ENCODE data around the gene BMPR1B.

DNA sequence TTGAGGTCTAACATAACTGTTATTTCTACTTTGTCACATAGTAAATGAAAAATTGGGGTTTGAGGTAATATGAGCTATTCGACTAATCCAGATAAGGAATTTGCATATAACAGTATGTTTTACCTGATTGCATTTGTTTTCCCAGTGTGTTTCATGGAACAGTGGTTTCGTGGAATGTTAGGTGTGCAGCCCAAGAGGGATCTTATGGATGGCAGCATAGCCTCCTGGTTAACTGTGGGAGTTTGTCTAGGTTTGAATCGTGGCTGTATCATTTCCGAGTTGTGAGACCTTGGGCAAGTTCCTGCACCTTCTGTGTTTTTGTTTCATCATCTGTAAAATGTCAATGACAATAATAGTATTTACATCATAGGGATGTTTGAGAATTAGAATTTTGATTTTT, 7.9 kb downstream of the BMPR1B start:
- TF ChIP-seq, protein P1, sequence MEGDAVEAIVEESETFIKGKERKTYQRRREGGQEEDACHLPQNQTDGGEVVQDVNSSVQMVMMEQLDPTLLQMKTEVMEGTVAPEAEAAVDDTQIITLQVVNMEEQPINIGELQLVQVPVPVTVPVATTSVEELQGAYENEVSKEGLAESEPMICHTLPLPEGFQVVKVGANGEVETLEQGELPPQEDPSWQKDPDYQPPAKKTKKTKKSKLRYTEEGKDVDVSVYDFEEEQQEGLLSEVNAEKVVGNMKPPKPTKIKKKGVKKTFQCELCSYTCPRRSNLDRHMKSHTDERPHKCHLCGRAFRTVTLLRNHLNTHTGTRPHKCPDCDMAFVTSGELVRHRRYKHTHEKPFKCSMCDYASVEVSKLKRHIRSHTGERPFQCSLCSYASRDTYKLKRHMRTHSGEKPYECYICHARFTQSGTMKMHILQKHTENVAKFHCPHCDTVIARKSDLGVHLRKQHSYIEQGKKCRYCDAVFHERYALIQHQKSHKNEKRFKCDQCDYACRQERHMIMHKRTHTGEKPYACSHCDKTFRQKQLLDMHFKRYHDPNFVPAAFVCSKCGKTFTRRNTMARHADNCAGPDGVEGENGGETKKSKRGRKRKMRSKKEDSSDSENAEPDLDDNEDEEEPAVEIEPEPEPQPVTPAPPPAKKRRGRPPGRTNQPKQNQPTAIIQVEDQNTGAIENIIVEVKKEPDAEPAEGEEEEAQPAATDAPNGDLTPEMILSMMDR (conservative IDR thresholded peaks at IDR 0.05; ENCODE audit: low read depth, low read length) = no peak
- no peak for TF ChIP-seq EZH2 (IDR thresholded peaks at IDR 0.05; ENCODE audit: low read length, unreplicated experiment)
- TF ChIP-seq EZH2phosphoT487 (IDR thresholded peaks at IDR 0.05; ENCODE audit: borderline replicate concordance, low read length) = no peak

Measured in PC-3 (cell line).